Mesodermal cell (in vitro differentiated cells): ENCODE measurements around the gene EFHD2.
"Not testable (repeated sequence)": the region's sequence is repeated elsewhere in the genome, so short reads cannot be mapped to it uniquely, and the experiment has no call there.

ENCODE experiments used
- H3K27ac ChIP-seq: 2 replicates; pipeline ENCODE4 v1.7.0; 2013; ENCODE audit warnings: mild to moderate bottlenecking, low read depth, low read length, moderate library complexity; ENCODE audit not compliant: severe bottlenecking
- H3K36me3 ChIP-seq: 2 replicates; pipeline ENCODE4 v1.7.1; 2013; ENCODE audit warnings: mild to moderate bottlenecking, low read length, moderate library complexity; ENCODE audit not compliant: control insufficient read depth, insufficient read depth
- H3K4me1 ChIP-seq: one replicate; pipeline ENCODE4 v1.7.1; 2013; ENCODE audit warnings: mild to moderate bottlenecking, low read length; ENCODE audit not compliant: insufficient read depth, control insufficient read depth, poor library complexity, severe bottlenecking
- H3K4me3 ChIP-seq: 2 replicates; pipeline ENCODE4 v1.7.0; 2013; ENCODE audit warnings: low read length, control low read depth, mild to moderate bottlenecking; ENCODE audit not compliant: insufficient read depth, poor library complexity, severe bottlenecking; ENCODE audit errors: extremely low read depth
- H3K9me3 ChIP-seq: 2 replicates; pipeline ENCODE4 v1.7.1; 2013; ENCODE audit warnings: mild to moderate bottlenecking, low read length, moderate library complexity; ENCODE audit not compliant: control insufficient read depth
- WGBS, 2 experiments: methylation state at CpG; one replicate each; pipeline ENCODE4 v1.1.5; 2013; ENCODE audit warnings: missing lambda C conversion rate in 2 of 2; ENCODE audit not compliant: insufficient coverage in 2 of 2; 5-methylcytosine and 5-hydroxymethylcytosine counted together

EFHD2 gene

DNA sequence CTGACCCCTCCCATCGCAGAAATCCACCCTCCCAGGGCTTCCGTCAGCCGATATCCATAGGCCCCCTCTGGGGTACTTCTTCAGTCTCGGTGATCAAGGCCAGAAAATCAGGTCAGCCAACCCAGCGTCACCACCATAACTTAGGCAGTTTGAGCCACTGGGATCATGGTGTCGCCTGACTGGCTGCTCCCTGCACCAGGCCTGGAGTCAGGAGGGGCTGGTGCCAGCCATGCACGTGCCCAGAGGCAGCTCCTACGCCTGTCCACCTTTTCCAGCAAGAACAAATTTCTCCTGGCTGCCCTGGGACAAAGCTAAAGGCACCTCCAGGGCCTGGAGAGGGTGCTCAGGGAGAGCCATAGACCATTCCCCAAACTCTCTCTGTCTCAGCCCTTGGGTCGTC lies 23.8 kb downstream of the EFHD2 start:
- H3K4me1 ChIP-seq = no peaks in the 10 kb centered on the region
- no peak overlapping the region for H3K4me3 ChIP-seq
- H3K9me3 ChIP-seq = no peaks in the 10 kb centered on the region
- WGBS, 2 experiments = 53 to 71% methylated on average over 4 to 8 of the region's 9 CpGs
- H3K27ac ChIP-seq = no peak overlapping the region
- no peaks in the 10 kb centered on the region for H3K36me3 ChIP-seq

DNA sequence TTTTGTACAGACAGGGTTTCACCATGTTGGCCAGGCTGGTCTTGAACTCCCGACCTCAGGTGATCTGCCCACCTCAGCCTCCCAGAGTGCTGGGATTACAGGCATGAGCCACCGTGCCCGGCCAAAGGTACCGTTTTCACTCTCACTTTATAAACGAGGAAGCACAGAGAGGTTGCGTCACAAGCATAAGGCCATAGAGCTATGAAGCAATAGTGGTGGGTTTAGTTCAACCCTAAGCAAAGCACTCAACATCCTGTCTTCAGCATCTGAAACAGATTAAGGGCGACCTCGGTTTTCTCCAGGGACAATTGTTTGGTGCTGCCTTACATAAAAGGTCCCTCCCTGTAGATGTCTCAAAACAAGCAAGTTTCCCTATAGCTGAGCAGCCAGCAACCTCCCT lies 25.1 kb downstream of the EFHD2 start:
- 100% methylated on average over 2 to 3 of the region's 8 CpGs for WGBS, 2 experiments

GRCh38 chr1:15435239-15436077 lies 25.8 kb downstream of the EFHD2 start:
- Histone ChIP-seq H3K9me3 (no peaks in the 10 kb centered on the region), H3K4me3 (no peak overlapping the region), H3K27ac (no peak overlapping the region), H3K4me1 (no peaks in the 10 kb centered on the region), H3K36me3 (no peaks in the 10 kb centered on the region)
- WGBS, 2 experiments = 87 to 89% methylated on average over 11 to 15 of the region's 17 CpGs

More for the DNA sequence above, 25.1 kb downstream of the EFHD2 start:
- not testable (repeated sequence) for H3K9me3 ChIP-seq, H3K4me3 ChIP-seq, H3K27ac ChIP-seq, H3K4me1 ChIP-seq, H3K36me3 ChIP-seq

DNA sequence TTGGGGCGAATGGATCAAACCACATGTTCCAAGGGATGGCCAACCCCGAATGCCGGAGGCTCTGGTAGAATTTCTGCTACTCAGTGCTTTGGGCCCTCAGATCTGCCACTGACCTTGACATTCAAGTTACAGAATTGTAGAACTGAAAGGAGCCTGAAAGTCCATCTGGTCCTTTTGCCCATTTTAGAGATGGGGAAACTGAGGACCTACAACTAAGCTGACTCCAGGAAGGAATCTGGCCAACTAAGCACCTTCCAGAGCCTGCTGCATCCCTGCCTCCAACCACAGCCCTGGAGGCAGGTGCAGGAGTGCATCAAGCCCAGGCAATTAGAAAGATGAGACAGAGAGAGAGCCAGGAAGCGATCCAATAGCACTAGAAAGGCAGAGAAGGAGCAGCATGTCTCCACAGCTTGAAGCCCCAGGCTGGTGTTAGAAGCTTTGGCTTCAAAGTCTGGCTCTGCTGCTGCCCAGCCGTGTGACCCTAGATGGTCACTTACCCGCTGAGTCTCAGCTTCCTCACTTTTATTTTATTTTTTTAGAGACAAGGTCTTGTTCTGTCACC lies 27.3 kb downstream of the EFHD2 start:
- H3K9me3 ChIP-seq = no peaks in the 10 kb centered on the region
- H3K4me3 ChIP-seq = no peak overlapping the region
- WGBS, 2 experiments = 92 to 100% methylated on average over 6 of the region's 6 CpGs
- no peaks in the 10 kb centered on the region for H3K36me3 ChIP-seq
- no peak overlapping the region for H3K27ac ChIP-seq
- H3K4me1 ChIP-seq = no peaks in the 10 kb centered on the region

DNA sequence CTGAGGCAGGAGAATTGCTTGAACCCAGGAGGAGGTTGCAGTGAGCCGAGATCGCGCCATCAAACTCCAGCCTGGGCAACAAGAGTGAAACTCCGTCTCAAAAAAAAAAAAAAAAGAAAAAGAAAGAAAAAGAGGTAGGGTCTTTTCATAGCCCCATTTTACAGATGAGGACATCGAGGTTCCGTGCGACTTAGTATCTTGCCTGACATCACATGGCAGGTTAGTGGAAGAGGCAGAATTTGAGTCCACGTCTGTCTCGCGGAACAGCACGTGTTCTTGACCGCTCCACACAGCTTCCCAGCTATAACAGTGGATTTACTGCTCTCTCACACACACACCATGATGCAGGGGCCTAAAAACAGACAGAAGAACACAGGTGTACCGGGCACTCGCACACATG lies 29.6 kb downstream of the EFHD2 start:
- WGBS, 2 experiments = 90 to 98% methylated on average over 3 to 8 of the region's 14 CpGs
- H3K9me3 ChIP-seq = no peaks in the 10 kb centered on the region
- no peak overlapping the region for H3K4me3 ChIP-seq
- no peak overlapping the region for H3K27ac ChIP-seq
- no peaks in the 10 kb centered on the region for H3K4me1 ChIP-seq
- H3K36me3 ChIP-seq = no peaks in the 10 kb centered on the region

- Histone ChIP-seq H3K27ac (no peak overlapping the region), H3K4me3 (no peak overlapping the region), H3K36me3 (no peaks in the 10 kb centered on the region), H3K9me3 (no peaks in the 10 kb centered on the region), H3K4me1 (no peaks in the 10 kb centered on the region)
- WGBS, 2 experiments = 90 to 93% methylated on average over 10 to 12 of the region's 13 CpGs
Measured at GRCh38 chr1:15440357-15440756, 30.7 kb downstream of the EFHD2 start.

GRCh38 chr1:15441247-15441646 lies 31.6 kb downstream of the EFHD2 start:
- Histone ChIP-seq H3K4me3 (no peak overlapping the region), H3K27ac (no peak overlapping the region), H3K4me1 (no peaks in the 10 kb centered on the region), H3K9me3 (no peaks in the 10 kb centered on the region), H3K36me3 (no peaks in the 10 kb centered on the region)
- WGBS, 2 experiments = 92 to 95% methylated on average over 6 of the region's 6 CpGs

- no peaks in the 10 kb centered on the region for H3K9me3 ChIP-seq
- no peak overlapping the region for H3K27ac ChIP-seq
- no peaks in the 10 kb centered on the region for H3K4me1 ChIP-seq
- no peak overlapping the region for H3K4me3 ChIP-seq
- no peaks in the 10 kb centered on the region for H3K36me3 ChIP-seq
- WGBS, 2 experiments = 90 to 93% methylated on average over 2 to 3 of the region's 8 CpGs
Measured at GRCh38 chr1:15442119-15442518, 32.4 kb downstream of the EFHD2 start.

- H3K4me1 ChIP-seq = no peaks in the 10 kb centered on the region
- 89 to 93% methylated on average over 3 to 5 of the region's 5 CpGs for WGBS, 2 experiments
Measured at GRCh38 chr1:15442759-15443158, 33.1 kb downstream of the EFHD2 start.

GRCh38 chr1:15443281-15443680 lies 33.6 kb downstream of the EFHD2 start:
- Histone ChIP-seq H3K9me3 (no peaks in the 10 kb centered on the region), H3K4me3 (no peak overlapping the region), H3K4me1 (no peaks in the 10 kb centered on the region), H3K36me3 (no peaks in the 10 kb centered on the region), H3K27ac (no peak overlapping the region)
- WGBS, 2 experiments = 73 to 82% methylated on average over 5 of the region's 5 CpGs

More at GRCh38 chr1:15442759-15443158, 33.1 kb downstream of the EFHD2 start:
- Histone ChIP-seq H3K27ac (no peak overlapping the region), H3K4me3 (no peak overlapping the region), H3K9me3 (no peaks in the 10 kb centered on the region), H3K36me3 (no peaks in the 10 kb centered on the region)
